Fibroblast of skin of scalp (primary cell): ENCODE measurements around the gene LPP.

Source experiments
- DNase-seq: peaks from one replicate; pipeline ENCODE4 v3.0.0-alpha.2; 2013

Gene LPP

DNA sequence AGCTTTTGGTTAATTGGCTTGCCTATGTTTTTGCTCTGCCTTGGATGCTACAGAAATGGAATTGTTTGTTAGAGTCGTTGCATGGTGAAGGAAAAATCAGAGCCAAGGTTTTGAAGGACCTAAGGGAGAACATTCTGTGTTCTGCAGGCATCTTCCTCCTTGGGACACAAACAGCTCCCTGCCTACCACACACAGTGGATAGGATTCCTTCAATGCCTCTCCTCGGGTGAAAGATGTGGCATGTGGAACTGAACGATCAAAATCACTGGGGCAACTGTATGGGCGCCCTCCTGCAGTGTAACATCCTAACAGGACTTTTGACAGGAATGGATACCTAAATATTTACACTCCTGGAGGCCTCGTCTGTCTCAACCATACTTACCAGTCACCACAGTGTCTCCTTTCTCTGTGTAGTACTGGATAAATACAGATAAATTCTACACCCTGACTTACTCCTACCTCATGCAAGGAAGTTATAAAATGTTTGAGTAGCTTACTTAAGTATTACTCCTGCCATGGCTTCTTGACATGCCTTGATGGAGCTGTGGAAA is 100.6 kb downstream of the LPP start:
- no peak for DNase-seq

DNA sequence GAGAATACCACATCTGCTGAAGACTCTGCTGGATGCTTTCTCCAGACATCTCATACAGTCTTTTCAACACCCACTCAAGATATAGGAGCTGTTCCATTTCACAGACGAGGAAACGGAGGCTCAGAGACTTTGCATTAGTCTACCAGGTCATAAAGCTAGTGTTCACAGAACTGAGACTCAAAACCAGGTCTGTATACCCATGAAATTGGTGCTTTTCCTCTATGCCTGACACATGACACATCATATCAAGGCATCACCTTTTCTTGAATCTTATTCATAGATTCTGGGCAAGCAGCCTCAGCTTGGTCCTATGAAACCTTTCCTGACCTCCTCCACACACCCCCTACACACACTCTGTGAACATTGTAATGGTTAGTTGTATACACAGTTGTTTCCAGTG is 101.2 kb downstream of the LPP start:
- DNase-seq = no peak

DNA sequence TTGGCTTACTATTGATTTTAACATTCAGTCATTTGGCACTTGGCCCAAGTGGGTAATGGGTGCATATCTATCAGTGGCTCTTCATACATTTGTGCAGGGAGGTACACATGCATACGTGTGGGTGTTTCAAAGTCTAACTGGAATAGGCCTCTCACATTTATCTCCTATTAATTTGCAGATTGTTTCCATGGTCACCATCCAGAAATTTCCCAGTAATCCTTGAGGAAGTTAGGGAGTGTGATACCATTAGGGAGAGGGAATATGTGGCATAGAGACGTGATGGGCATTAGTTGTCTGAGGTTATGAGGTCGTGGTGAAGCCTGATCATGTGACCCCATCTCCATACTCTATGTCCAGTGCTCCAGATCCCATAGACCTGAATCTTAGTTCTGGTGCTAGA is 102.8 kb downstream of the LPP start:
- no peak for DNase-seq

DNA sequence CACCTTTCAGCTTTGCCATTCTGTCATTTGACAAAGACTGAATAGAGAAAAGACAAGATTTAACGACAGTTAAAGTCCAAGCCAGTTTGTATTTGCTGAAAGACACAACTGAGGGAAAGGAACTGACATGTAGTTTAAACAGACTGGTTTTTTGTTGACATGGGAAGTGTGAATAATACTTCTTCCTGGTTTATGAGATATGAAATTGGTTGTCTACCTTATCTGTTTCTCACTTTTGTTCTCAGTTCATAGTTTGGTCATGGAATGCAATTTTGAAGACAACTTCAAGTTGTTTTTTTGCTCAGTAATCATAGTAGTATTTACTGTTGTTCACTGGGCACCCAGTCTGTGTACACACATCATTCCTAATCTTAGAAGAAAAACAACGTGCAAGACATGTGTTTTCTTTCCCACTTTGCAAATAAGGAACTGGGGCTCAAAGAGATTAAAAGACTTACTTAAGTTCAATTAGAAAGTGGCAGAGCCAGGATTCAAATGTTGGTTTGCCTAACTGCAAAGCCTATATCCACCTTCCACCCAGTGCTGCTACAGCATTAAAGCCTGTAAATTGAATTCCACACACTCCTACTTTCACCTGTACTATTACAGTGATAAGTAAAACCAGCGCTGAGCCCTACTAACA is 103.5 kb downstream of the LPP start:
- no peak for DNase-seq

DNA sequence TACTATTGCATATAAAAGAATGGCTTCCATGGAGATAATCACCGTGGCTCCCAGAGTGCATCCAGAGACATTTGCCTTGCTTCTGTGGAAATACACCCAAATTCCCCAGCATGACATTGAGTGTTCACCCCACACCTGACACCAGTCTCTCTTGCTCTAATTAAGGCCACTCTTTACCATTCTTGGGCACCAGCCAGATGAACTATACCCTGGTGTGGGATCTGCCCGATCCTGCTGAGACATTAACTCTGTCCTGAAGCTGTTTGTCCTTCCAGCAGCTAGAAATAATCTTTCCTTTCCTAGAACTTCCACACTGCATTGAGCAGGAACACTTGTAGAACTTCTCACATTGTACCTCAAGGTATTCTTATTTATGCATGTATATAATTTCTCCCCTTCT is 105.2 kb downstream of the LPP start:
- no peak for DNase-seq

DNA sequence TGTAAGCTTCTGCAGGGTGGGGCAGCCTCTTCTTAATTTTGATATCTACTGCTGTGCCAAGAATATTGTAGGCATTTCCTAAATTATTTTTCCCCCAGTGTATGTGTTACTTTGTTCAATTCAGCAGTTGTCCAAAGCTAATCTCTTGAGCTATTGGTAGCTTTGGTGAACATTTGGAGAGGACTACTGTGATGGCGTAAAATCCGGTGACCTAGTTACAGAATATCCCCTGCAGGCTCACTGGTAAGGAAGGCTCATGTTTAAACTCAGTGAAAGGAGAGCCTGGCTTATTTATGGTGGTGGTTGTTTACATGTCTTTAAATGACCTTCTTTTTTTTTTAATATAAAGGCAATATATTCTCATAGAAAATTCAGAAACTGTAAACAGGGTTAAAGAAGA is 105.6 kb downstream of the LPP start:
- no peak for DNase-seq

DNA sequence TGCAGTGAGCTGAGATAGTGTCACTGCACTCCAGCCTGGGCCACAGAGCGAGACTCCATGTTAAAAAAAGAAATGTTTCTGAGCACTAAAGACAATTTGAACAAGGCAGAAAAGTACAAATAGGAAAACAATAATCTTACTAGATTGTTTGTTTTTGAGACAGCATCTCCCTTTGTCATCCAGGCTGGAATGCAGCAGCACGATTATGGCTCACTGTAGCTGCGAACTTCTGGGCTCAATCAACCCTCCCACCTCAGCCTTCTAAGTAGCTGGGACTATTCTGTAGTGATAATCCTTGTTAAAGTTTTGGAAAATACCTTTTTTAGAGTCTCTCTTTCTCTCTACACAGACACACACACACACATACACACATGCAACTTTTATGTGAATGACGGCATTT is 107.1 kb downstream of the LPP start:
- no peak for DNase-seq

DNA sequence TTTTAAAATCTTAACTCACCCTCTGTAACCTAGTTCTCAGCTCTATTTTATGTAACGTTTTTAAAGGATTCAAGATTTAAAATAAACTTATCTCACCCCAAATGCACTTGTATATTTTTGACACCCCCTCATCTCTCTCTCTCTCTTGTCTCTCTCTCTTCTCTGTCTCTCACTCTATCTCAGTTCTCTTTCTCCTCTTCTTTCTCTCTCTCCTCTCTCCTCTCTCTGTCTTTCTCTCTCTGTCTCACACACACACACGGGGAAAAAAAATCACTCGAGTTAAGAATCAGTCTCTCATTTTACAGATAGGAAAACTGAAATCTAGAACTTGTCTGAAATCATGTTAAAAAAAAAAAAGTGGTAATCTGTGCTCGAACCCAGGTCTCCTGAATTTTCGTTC is 108.5 kb downstream of the LPP start:
- DNase-seq = no peak

DNA sequence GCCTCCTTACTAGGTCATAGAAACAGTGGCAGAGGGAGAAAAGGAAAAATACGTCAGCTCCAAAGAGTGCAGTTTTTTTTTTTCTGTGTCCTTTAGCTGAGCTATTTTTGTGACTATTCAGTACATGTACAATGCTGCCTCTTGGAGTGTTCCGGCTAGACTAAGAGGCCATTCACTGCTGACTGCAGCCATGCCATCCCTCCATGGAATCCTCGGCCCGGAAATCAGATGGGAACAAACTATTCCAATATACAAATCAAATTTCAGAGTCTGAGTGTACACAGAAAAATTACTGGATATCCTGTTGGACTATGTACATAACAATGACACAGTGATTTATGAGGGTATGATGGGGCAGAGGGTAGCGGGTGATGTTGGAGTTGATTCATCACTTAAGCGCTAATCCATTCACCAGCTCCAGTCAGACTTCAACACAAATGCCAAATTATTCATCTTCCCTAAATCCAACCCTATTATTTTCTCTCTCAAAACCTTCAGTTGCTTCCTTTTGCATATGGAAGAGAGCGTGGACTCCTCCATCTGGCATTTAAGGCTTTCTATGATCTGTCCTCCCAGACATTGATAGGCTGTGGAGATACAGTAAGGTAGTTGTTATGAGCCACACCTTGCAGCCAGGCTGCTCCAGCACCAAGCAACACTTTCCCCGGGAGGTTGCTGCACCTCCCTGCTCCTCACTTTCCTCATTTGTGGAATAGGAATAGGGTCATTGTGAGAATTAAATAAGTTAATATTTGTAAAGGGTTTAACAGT is 109.1 kb downstream of the LPP start:
- peak; percentile 91 for DNase-seq

DNA sequence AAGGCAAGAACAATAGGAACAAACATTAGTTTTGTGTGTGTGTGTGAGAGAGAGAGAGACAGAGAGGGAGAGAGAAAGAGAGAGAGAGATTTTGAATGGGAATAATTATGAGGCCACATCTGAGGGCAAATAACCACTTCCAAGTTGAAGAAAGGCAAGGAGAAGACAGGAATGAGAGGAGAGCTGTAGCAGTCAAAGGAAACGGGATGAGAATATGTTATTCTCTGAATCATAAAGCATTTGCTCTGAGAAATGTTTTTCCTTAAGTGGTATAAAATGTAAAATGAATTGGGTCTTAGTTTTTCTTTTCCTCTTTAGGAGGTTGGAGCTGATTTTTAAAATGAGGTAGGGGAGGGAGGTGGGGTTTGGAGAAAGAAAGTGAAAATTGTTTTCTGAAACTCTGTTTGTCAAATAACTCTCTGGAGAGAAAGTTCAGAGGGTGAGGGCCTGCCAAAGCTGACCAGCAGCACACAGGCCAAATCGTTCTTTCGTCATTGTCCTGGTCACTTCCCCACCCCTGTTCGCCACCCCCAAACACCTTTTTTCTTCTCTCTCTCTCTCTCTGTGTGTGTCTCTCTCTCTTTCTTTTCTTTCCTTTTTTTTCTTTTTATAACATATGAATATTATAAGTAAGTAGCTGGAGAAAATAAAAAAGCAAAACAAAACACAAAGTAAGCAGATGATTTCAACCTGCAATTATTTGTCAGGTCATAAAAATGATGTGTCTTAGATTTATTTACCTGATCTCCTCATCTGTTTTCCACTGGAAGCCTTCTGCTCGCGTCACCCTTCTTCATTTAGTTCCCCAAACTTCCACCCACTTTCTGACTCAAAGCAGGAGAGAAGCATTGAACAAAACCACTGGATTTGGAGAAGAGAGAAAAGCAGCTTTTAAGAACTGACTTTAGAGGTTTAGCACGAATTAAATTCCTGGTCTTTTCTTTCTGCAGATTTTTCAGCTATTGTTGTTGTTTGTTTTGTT is 110.6 kb downstream of the LPP start:
- DNase-seq = peak; percentile 38

DNA sequence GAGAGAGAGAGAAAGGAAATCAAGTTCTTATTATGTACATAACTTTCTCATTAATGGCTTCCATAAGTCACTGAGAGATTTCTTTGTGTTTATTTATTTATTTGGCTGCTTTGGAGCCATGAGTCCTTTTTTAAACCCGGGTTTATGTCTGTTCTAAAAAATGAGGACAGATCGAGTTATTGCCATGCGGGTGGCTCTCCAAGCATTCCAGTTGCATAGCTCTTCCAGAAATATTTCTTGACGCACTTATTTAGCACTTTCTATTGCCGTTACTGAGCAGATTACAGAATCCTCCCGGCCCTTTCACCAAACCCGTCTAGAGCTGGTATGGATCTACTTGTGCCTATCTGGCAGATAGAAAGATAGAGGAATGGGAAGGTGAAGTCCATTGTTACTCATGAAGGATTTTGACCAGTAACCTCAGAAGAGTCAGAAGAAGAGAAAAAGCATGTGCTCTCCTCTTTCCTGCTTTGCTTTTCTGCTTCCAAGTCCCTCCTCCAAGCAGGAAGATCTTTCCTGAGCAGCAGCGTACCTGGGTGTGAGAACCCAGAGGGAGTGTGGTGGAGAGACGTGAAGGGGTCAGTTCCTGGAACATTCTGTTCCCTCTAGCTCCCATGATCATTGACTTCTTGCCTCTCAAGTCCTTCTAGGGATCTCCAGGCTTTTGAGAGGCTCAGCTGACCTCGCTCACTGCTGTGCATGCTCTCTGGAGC is 112.8 kb downstream of the LPP start:
- DNase-seq = peak; percentile 95

DNA sequence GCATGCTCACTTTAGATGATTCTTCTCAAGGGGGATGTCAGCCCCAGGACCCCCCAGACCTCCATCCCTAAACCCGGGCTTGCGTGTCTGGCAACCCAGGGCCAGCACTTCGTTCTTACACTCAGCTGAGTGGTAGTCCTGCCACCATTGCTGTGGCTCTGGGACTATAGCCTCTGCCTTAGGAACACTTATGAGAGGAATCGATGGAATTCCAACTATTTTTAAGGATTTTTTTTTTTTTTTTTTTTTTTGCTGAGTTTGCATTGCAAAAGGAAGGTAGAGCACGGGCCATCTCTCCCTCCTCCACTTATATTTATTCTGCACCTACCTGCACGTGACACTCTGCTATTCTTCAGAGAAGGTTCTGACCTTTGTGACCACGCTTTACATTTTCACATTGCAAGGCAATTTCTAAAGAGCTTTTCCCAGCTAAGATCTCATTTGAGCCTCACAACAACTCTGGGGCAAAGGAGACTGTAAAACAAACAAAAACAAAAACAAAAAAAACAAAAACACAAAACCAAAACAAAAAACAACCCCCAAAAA is 113.9 kb downstream of the LPP start:
- DNase-seq = peak; percentile 47

DNA sequence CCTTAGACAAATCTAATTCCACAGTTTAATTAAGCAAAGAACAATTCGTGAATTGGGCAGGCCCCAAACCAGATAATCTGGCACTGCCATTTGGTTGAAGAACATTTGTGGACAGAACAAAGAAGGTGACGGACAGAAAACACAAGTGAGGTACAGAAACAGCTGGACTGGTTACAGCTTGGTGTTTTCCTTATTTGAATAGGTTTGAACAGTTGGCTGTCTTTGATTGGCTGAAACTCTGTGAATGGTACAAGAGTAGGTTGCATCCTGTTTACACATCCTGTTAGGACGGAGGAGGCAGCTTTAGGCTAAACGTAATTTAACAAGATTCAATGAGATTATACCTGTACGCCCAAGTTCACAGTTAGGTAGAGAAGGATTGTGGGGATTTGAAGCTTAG is 114.4 kb downstream of the LPP start:
- no peak for DNase-seq

DNA sequence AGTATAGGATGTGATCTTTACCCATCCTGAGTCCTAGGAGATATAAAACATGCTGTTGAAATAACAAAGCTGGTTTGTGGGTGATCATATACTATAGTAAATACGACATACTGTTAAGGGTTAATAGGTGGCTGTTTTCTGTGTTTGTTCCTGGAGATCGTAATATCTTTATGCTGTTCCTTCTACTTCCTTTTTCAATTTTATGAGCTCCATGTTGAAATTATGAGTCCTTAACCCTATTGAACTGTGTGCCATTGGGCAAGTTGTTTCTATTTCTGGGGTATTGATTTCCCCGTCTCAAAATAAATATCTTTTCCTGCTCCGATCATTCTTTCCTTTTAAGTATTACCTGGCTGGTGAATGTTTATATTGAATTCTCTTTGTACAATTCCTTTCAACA is 115.1 kb downstream of the LPP start:
- no peak for DNase-seq

DNA sequence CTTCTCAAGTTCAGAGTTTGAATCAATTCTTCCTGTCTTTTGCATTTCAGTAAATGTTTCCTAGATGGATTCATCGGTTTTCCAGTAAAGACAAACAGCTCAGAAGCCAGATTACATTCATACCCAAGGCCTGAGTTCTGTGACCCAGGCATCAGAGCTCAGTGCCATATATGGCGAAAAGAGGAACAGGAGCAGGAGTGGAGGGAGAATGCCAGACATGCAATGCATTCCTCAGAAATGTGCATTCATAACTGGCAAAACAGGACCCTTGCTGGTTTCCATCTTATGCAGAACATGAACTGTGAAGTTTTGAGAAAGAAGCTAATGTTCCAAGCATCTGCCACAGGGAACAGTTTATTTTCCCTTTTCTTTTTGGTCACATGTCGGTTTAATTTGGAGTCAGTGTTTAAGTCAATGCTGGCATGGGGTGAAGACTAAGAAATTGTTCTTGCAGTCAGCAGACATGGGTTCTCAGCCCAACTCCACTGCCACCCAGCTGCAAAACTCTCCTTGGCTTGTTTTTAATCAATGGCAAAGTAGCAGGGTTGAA is 116.5 kb downstream of the LPP start:
- peak; percentile 99 for DNase-seq

DNA sequence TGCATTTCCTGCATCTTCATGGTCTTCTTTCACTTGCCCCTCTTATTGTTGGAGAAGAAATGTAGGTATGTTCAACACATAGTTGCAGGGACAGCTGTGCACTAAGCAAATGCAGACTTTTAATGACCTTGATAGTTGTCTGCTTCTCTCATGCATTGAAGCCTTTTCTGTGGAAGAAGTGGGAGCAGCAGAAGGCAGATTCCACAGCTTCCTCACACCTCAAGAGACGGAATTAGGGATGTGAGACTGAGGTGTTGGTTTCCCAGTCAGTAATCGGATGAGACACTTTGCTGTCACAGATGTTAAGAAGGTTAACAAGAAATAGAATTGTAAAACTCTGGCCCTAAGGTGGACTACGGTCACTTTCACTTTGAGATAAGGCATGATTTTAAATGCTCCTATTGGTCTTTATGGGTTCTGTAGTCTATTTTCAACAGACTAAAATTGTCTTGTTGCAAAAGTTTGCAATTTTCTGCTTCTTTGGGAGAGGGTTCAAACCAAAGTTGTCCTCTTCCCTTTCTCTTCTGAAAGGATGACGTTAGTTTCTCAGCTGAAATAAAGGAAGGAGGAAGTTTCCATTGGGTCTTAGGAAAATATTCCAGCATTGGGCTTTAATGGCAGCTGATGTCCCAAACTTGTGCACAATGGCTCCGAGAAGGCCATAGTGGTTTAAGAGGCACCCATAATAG is 117.4 kb downstream of the LPP start:
- no peak for DNase-seq

DNA sequence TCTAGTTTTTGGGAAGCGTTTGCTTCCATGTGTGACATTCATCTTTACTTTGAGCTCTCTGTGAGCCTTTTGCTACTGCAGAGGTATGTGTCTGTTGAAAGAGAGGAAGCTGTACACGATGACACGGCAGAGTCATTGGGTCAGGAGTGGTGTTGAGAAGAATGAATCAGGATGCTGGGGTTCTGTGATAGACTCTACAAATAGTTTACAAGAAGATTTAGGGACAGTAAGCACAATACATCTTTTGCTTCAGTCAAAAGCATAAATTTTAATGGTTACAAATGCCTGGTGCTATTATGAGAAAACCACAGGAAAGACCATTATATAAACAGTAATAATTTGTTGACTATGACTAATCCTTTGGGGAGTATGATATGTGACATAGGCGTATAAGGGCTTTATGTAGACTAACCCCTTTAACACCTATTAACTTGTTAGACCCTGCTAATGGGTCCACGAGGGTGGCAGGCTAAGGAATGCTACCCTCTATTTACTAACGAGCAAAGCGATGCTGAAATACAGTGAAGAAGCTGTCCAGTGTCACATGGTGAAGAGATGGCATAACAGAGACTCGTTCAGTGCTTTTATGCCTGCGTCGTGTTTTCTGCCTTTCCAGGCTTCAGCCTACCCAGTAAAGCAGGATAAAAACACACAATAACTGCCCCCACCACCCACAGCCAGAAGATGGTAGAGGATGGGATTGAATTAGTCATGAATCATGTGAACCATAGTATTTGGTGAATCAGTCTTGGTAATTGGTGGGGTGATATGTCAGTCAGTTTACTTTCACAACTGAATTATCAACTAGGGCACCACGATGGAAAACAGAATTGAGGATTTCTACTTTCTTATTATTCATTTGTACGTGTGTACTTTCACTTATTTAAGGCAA is 118.8 kb downstream of the LPP start:
- peak; percentile 86 for DNase-seq

DNA sequence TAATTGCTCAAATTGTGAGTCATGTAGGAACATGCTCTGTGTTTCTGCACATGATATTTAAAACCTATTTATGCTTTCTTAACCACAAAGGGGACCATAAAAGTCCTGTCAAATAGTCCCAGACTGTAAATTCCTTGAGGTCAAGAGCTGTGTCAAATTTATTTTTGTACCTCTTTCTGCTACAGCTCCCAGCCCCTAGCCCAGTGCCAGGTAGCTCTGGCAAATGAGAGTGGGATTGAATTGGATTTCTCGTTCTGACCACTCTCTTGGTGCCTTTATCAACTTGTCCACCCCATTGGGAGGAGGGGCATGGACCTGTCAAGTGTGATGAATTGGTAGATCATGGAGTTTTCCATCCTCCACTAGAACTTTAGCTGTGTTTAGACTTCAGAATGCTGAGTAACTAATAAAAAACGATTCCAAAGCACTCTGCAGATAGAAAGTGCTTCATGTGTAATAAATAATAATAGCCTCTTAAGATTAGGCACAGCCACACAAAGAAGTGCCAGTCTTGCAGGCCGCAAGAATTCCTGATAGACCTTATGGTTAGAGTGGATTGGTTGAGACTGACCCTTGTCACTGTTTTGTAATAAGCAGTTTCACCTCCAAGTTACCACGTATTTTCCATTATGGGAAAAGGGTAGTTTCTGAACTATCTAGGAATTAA is 120.4 kb downstream of the LPP start:
- DNase-seq = no peak

DNA sequence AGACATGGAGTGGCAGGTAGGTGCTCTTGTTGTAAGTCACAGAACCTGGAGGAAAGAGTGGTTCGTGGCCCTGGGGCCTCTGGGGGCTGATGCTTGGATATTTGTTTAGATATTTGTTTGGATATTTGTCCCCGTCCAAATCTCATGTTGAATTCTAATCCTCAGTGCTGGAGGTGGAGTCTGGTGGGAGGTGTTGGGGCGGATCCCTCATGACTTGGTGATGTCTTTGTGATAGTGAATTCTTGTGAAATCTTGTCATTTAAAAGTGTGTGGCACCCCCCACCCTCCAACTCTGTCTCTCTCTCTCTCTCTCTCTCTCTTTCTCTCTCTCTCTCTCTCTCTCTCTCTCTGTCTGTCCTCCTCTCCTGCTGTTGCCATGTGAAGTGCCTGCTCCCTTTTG is 122.4 kb downstream of the LPP start:
- DNase-seq = no peak
